ENCODE results near the gene UBN1. TPM values are rescaled to one million over a fixed set of nuclear protein-coding genes. Genes with fewer than 3 reads are reported as not detected.

The UBN1 gene
- total and polyA plus RNA-seq, 2 donors (not counting 3 experiments of a cell fraction or from before 2014, with no cell fraction given), result 26.0 to 44.8 TPM

GRCh38 chr16:4886151-4886550 lies 38.9 kb downstream of the UBN1 start:
- FAIRE-seq, result no peak
- no TSS peak for BruUV-seq (replicated peaks)

More at GRCh38 chr16:4886151-4886550, 38.9 kb downstream of the UBN1 start:
- Histone ChIP-seq H3K9me3 (replicated peaks; ENCODE audit: control insufficient read depth, insufficient read depth, low read length) (no peaks in the 10 kb centered on the region), H3K27me3 (ENCODE audit: control insufficient read depth in 2 of 2, insufficient read depth in 2 of 2, low read length in 2 of 2) (no peaks in the 10 kb centered on the region), H3K4me1 (ENCODE audit: control insufficient read depth, extremely low read depth, insufficient read depth, low read length) (no peaks in the 10 kb centered on the region), H3K4me2 (ENCODE audit: insufficient read depth, low read length) (no peak overlapping the region), H3K9me1 (replicated peaks; ENCODE audit: control insufficient read depth, extremely low read depth, insufficient read depth, low read length) (no peaks in the 10 kb centered on the region), H3K4me3 (replicated peaks in 1 of 3; ENCODE audit: insufficient read depth in 1 of 3, low read depth in 1 of 3, low read length in 3 of 3) (no peak overlapping the region), H2AFZ (ENCODE audit: low read depth, low read length) (no peak overlapping the region), H3K36me3 (ENCODE audit: control insufficient read depth in 2 of 2, extremely low read depth in 1 of 2, insufficient read depth in 2 of 2, low read length in 2 of 2) (peaks cover 10 to 40% of the 10 kb centered on the region in 2 experiments), H4K20me1 (replicated peaks; ENCODE audit: control insufficient read depth, extremely low read depth, insufficient read depth, low read length) (no peaks in the 10 kb centered on the region), H3K9ac (replicated peaks; ENCODE audit: extremely low read depth, insufficient read depth, low read length) (no peak overlapping the region), H3K79me2 (ENCODE audit: control insufficient read depth, insufficient read depth, low read length) (no peaks in the 10 kb centered on the region), H3K27ac (ENCODE audit: insufficient read depth, low read depth, low read length) (no peak overlapping the region)
- no peak for DNase-seq (ENCODE audit: low read depth, low spot score)
- ChIA-PET POLR2A (no interaction called here), CTCF (no interaction called here)
- dilution Hi-C loops (cut with MboI; ENCODE audit: extremely low pct_ligation_motif_present, low sequenced_read_pairs), result no loop called here
- intact Hi-C loops (cut with micrococcal nuclease), result no loop called here
- no peak for TF ChIP-seq POLR2AphosphoS5 (IDR thresholded peaks at IDR 0.05; ENCODE audit: insufficient read depth, low read depth, low read length)
- TF ChIP-seq MAX (IDR thresholded peaks at IDR 0.05; ENCODE audit: insufficient read depth, insufficient read length), result no peak
- TF ChIP-seq CTCF (IDR thresholded peaks at IDR 0.05; ENCODE audit: extremely low read depth in 1 of 2, insufficient read depth in 1 of 2, low read depth in 1 of 2, low read length in 2 of 2), result no peak
- TF ChIP-seq GATA2 (IDR thresholded peaks at IDR 0.05; ENCODE audit: insufficient read depth, insufficient read length, low read depth, low read length), result no peak
- TF ChIP-seq POLR2A (IDR thresholded peaks at IDR 0.05; ENCODE audit: low read depth, low read length), result no peak
- TF ChIP-seq EZH2 (IDR thresholded peaks at IDR 0.05; ENCODE audit: borderline replicate concordance, low read depth, low read length, severe bottlenecking), result no peak
- no peak for TF ChIP-seq JUN (IDR thresholded peaks at IDR 0.05; ENCODE audit: borderline replicate concordance, insufficient read depth, insufficient read length, low read depth)
- no peak for TF ChIP-seq MYC (IDR thresholded peaks at IDR 0.05; ENCODE audit: low read depth, low read length)
- TF ChIP-seq FOS (IDR thresholded peaks at IDR 0.05; ENCODE audit: borderline replicate concordance, insufficient read depth, low read length), result no peak

All from endothelial cell of umbilical vein (primary cell).